ENCODE results near the gene EFHD1.

DNA sequence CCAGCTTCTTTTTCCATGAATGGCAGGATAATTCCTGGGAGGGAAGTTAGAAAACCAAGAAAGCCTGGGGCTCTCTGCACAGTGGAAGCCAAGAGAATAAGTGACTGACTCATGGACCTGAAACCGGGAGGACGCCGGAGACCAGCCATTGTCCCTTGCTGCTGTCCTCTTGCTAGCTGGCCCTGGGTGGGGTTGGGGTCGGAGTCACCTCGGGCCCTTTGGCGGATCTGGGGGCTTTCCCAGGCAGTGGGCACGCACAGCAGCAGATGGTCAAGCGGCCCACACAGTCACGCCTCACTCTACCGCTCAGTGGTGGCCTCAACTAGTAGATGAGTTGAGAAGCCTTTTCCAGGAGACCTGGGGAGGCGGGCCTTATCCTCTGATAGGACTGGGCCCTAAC lies 15.6 kb downstream of the EFHD1 start:
- TF ChIP-seq CTCF (conservative IDR thresholded peaks at IDR 0.05; ENCODE audit: low read depth in 2 of 2): no peak
- no peak for TF ChIP-seq ETS1 (IDR thresholded peaks at IDR 0.05)
- TF ChIP-seq JUNB (IDR thresholded peaks at IDR 0.05; ENCODE audit: unreplicated experiment): no peak
- TF ChIP-seq EZH2 (IDR thresholded peaks at IDR 0.05; ENCODE audit: low read depth, unreplicated experiment): no peak
- no peak for TF ChIP-seq REST (IDR thresholded peaks at IDR 0.05; ENCODE audit: unreplicated experiment)
- TF ChIP-seq POLR2AphosphoS5 (IDR thresholded peaks at IDR 0.05; ENCODE audit: low read depth): no peak

Data from GM23338 (cell line).